RWPE2 (cell line): Measurements from ENCODE around the gene MAMLD1.

ENCODE experiments used
- ATAC-seq: fragments of 200-7000 bp; cut with Tn5 transposase; 3 replicates; pipeline ENCODE4 v1.9.1; 2021; ENCODE audit warnings: low read depth
- DNase-seq: peaks from one replicate; pipeline ENCODE4 v3.0.0-alpha.2; 2020; ENCODE audit warnings: low spot score
- H3K27ac ChIP-seq: fragments of 450-650 bp; 2 replicates; pipeline ENCODE4 v1.5.1; 2017; ENCODE audit warnings: mild to moderate bottlenecking; ENCODE audit not compliant: poor library complexity, severe bottlenecking
- H3K27me3 ChIP-seq: fragments of 250-450 bp; sonication (Bioruptor Pico); 2 replicates; pipeline ENCODE4 v1.5.1; 2021; ENCODE audit warnings: mild to moderate bottlenecking, moderate library complexity; ENCODE audit not compliant: insufficient read depth, poor library complexity, severe bottlenecking
- H3K36me3 ChIP-seq: fragments of 250-450 bp; sonication (Bioruptor Pico); 2 replicates; pipeline ENCODE4 v1.5.1; 2020; ENCODE audit warnings: low read depth, mild to moderate bottlenecking, moderate library complexity
- H3K4me1 ChIP-seq: fragments of 250-450 bp; sonication (Bioruptor Pico); 2 replicates; pipeline ENCODE4 v1.5.1; 2021; ENCODE audit warnings: mild to moderate bottlenecking, moderate library complexity; ENCODE audit not compliant: insufficient read depth, poor library complexity, severe bottlenecking
- H3K4me3 ChIP-seq: fragments of 250-450 bp; sonication (Bioruptor Pico); 2 replicates; pipeline ENCODE4 v1.5.1; 2021; ENCODE audit warnings: mild to moderate bottlenecking, moderate library complexity; ENCODE audit not compliant: severe bottlenecking
- H3K9me3 ChIP-seq: fragments of 250-450 bp; sonication (Bioruptor Pico); 2 replicates; pipeline ENCODE4 v1.5.1; 2021; ENCODE audit warnings: mild to moderate bottlenecking, moderate library complexity; ENCODE audit not compliant: severe bottlenecking
- TF ChIP-seq, protein P1 (sequence below): fragments of 450-650 bp; IDR thresholded peaks from one replicate; pipeline ENCODE4 v1.5.1; 2017; ENCODE audit warnings: mild to moderate bottlenecking, moderate library complexity; ENCODE audit not compliant: poor library complexity, severe bottlenecking

MAMLD1 gene

DNA sequence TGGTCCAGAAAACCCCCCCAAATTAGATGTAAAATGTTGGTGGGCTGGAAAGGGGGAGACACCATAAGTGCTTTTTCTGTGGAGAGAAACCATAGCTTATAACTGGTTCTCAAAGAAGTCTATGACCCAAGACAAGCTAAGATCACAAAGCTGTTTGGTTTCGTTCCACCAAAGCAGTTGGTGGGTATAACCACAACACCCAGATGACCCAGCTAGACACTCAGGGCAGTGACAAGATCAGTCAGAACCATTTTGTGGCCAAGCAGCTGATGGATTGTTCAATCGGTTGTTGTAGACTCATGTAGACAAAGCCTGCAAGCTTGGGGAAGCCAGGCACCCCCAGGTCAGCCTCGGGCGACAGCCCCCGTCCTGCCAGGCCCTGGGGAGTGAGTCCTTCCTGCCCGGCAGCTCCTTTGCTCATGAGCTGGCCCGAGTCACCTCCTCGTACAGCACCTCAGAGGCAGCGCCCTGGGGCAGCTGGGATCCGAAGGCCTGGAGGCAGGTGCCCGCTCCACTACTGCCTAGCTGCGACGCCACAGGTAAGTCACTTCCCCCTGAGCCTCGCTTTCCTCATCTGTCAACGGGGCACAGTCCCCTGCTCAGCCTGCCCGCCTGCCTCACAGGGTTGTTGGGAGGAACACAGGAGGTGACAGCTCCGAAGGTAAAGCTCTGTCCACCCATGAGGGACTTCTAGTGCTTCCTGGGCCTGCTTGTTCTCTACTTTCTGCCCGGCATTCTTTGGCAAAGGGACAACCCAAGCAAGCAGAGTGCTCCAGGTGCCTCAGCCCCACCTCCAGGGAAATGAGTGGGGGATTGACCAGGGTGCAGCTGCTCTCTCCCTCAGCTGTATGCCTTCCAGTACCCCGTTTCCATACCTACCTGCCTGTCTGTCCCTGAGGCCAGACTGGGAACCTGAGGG is 140.1 kb downstream of the MAMLD1 start:
- DNase-seq: no peak
- no peak overlapping the region for H3K27ac ChIP-seq
- no peak for ATAC-seq
- no peaks in the 10 kb centered on the region for H3K4me1 ChIP-seq
- no peaks in the 10 kb centered on the region for H3K36me3 ChIP-seq
- no peaks in the 10 kb centered on the region for H3K9me3 ChIP-seq
- TF ChIP-seq, protein P1, sequence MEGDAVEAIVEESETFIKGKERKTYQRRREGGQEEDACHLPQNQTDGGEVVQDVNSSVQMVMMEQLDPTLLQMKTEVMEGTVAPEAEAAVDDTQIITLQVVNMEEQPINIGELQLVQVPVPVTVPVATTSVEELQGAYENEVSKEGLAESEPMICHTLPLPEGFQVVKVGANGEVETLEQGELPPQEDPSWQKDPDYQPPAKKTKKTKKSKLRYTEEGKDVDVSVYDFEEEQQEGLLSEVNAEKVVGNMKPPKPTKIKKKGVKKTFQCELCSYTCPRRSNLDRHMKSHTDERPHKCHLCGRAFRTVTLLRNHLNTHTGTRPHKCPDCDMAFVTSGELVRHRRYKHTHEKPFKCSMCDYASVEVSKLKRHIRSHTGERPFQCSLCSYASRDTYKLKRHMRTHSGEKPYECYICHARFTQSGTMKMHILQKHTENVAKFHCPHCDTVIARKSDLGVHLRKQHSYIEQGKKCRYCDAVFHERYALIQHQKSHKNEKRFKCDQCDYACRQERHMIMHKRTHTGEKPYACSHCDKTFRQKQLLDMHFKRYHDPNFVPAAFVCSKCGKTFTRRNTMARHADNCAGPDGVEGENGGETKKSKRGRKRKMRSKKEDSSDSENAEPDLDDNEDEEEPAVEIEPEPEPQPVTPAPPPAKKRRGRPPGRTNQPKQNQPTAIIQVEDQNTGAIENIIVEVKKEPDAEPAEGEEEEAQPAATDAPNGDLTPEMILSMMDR: no peak
- H3K4me3 ChIP-seq: no peak overlapping the region
- no peaks in the 10 kb centered on the region for H3K27me3 ChIP-seq

DNA sequence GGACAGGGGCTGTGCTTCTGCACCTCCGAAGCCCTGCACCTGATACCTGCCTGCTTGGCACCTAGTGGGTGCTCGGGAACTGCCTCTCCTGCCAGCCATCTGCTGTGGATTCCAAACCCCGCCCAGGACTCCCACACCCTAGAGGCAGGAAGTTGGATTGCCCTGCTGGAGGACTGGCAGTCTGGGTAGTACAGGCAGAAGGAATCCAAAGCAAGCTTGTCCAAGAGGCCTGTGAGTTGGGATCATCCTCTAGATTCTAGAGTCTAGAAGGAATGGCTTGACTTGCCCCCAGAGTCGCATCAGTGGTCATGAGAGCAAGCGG is 140.7 kb downstream of the MAMLD1 start:
- H3K36me3 ChIP-seq: no peaks in the 10 kb centered on the region
- TF ChIP-seq, protein P1: no peak
- no peak overlapping the region for H3K27ac ChIP-seq
- no peaks in the 10 kb centered on the region for H3K4me1 ChIP-seq
- ATAC-seq (peak; percentile 73), DNase-seq (no peak)
- no peak overlapping the region for H3K4me3 ChIP-seq
- H3K27me3 ChIP-seq: no peaks in the 10 kb centered on the region
- no peaks in the 10 kb centered on the region for H3K9me3 ChIP-seq

DNA sequence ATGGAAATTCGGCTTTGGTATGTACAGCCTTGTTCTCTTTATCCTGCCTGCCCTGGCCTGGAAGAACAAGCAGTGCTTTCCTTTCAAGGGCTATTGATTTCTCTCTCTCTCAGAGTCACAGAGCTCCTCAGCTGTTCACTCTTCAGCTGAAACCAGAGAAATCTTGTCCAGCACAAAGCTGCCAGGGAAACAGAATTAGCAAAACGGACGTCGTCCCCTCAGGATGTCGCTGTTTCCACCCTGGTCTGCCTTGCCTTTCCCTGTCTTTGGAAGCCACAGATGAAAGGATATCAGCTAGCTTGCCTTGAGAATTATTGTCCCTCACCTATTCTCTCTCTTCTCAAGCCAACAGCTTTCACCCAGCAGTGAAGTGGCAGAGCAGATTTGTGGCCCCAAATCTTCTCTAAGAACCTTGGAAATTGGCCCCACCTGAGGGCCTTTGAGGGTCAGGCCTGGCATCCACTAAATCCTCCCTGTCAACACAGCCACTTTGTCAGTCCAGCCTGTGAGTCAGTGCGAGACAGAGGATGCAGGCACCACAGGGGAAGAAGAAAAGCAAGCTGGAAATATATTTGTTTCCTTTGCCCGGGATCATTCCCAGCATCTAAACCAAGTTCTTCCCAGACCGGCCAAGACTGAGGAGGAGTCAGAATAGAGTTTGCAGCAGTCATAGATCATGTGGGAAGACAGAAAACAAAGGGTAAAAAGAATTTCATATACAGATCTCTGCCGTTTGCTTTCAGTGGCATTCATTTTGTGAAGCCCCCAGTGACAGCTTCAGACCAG is 141.5 kb downstream of the MAMLD1 start:
- Histone ChIP-seq H3K36me3 (no peaks in the 10 kb centered on the region), H3K9me3 (no peaks in the 10 kb centered on the region), H3K27ac (no peak overlapping the region), H3K4me1 (no peaks in the 10 kb centered on the region), H3K27me3 (no peaks in the 10 kb centered on the region), H3K4me3 (no peak overlapping the region)
- no peak for DNase-seq
- no peak for ATAC-seq
- TF ChIP-seq, protein P1: no peak

DNA sequence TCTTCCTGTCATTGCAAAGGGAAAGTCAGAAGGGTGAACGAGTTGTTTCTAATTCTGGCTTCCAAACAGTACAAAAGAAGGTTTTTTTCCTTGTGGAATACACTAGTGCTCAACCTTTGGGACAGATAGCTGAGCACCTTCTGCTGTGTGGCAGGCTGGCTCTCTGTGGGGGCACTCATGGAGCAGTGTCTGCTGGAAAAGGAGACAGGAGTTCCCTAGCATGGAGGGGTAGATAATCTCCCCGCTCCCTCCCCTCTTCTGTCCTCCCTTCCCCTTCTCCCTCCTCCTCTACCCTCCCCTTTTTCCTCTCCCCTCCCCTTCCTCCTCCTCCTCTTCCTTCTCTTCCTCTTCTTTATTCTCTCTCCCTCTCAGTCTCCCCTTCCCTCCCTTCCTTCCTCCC is 142.9 kb downstream of the MAMLD1 start:
- no peak overlapping the region for H3K27ac ChIP-seq
- no peaks in the 10 kb centered on the region for H3K4me1 ChIP-seq
- DNase-seq (no peak), ATAC-seq (no peak)
- H3K36me3 ChIP-seq: no peaks in the 10 kb centered on the region
- no peaks in the 10 kb centered on the region for H3K27me3 ChIP-seq
- TF ChIP-seq, protein P1: no peak
- H3K4me3 ChIP-seq: no peak overlapping the region
- no peaks in the 10 kb centered on the region for H3K9me3 ChIP-seq

DNA sequence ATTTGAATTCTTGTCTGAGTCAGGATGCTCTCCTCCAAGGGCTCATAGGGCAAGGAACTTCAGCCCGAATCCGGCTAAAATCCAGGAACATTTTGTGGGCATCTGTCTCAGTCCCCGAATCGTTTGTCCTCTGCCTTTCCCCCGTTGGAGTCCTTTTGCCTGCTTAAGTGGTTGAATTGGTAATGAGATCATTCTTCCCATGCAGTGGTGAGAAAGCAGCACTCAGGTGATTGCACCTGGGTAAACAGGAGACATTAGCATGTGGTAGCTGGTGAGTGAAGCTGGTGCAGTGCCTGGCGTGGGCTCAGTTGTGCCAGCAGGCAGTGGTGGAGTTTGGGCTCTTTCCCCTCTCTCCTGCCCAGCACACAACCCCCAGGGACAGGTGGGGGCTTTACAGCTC is 143.4 kb downstream of the MAMLD1 start:
- H3K27ac ChIP-seq: no peak overlapping the region
- H3K4me1 ChIP-seq: no peaks in the 10 kb centered on the region
- DNase-seq: no peak
- TF ChIP-seq, protein P1: no peak
- H3K36me3 ChIP-seq: no peaks in the 10 kb centered on the region
- no peaks in the 10 kb centered on the region for H3K27me3 ChIP-seq
- no peak overlapping the region for H3K4me3 ChIP-seq
- no peak for ATAC-seq
- no peaks in the 10 kb centered on the region for H3K9me3 ChIP-seq
